Endodermal cell (in vitro differentiated cells): ENCODE results near the gene NPC2. TPM values are rescaled to one million over a fixed set of nuclear protein-coding genes. Genes with fewer than 3 reads are reported as not detected.

Source experiments
- DNase-seq: peaks from one replicate; pipeline ENCODE4 v3.0.0-alpha.2; 2017
- H3K27ac ChIP-seq: 2 replicates; pipeline ENCODE4 v1.5.1; 2013; ENCODE audit warnings: mild to moderate bottlenecking, low read depth, low read length, moderate library complexity
- H3K27me3 ChIP-seq: 2 replicates; pipeline ENCODE4 v1.6.1; 2013; ENCODE audit warnings: mild to moderate bottlenecking, low read length, moderate library complexity; ENCODE audit not compliant: insufficient read depth, control insufficient read depth, poor library complexity, severe bottlenecking
- H3K36me3 ChIP-seq: 2 replicates; pipeline ENCODE4 v1.7.0; 2013; ENCODE audit warnings: mild to moderate bottlenecking, low read length, moderate library complexity; ENCODE audit not compliant: control insufficient read depth, insufficient read depth
- H3K4me1 ChIP-seq: one replicate; pipeline ENCODE4 v1.7.0; 2013; ENCODE audit warnings: low read length; ENCODE audit not compliant: control insufficient read depth, insufficient read depth
- H3K4me3 ChIP-seq: 2 replicates; pipeline ENCODE4 v1.5.1; 2013; ENCODE audit warnings: mild to moderate bottlenecking, low read length, moderate library complexity
- H3K9ac ChIP-seq: 2 replicates; pipeline ENCODE4 v1.6.1; 2013; ENCODE audit warnings: mild to moderate bottlenecking, low read length, moderate library complexity; ENCODE audit not compliant: poor library complexity, severe bottlenecking; ENCODE audit errors: extremely low read depth
- H3K9me3 ChIP-seq: 2 replicates; pipeline ENCODE4 v1.6.1; 2013; ENCODE audit warnings: mild to moderate bottlenecking, low read length, moderate library complexity; ENCODE audit not compliant: control insufficient read depth
- H3K27ac Mint-ChIP-seq: 2 replicates; pipeline ENCODE4 v1.8.0; 2020; ENCODE audit warnings: mixed read lengths
- H3K27me3 Mint-ChIP-seq: 2 replicates; pipeline ENCODE4 v1.8.0; 2021; ENCODE audit warnings: mild to moderate bottlenecking, mixed read lengths; ENCODE audit not compliant: insufficient read depth
- H3K36me3 Mint-ChIP-seq: 2 replicates; pipeline ENCODE4 v1.8.0; 2020; ENCODE audit warnings: low read depth, mixed read lengths
- H3K4me1 Mint-ChIP-seq: 2 replicates; pipeline ENCODE4 v1.8.0; 2020; ENCODE audit warnings: mixed read lengths
- H3K4me3 Mint-ChIP-seq: 2 replicates; pipeline ENCODE4 v1.8.0; 2020; ENCODE audit warnings: mild to moderate bottlenecking, moderate library complexity, mixed read lengths
- H3K9me3 Mint-ChIP-seq: 2 replicates; pipeline ENCODE4 v1.8.0; 2020; ENCODE audit warnings: mild to moderate bottlenecking, mixed read lengths
- CTCF ChIP-seq: fragments of 200-600 bp; sonication (generic); conservative IDR thresholded peaks from 2 replicates; pipeline ENCODE4 v1.5.0; 2021; ENCODE audit warnings: antibody characterized with exemption, mild to moderate bottlenecking
- WGBS, 2 experiments: methylation state at CpG; one replicate each; pipeline versions ENCODE4 v1.1.5 to v1.1.7; 2013; ENCODE audit warnings: missing lambda C conversion rate in 2 of 2, mixed read lengths in 1 of 2; ENCODE audit not compliant: insufficient coverage in 1 of 2, insufficient read length in 1 of 2; 5-methylcytosine and 5-hydroxymethylcytosine counted together
- total RNA-seq, 2 donors: library from RNA; stranded (reverse); fragmentation: NEBNext Ultra II Directional in 1 of 2; extraction: Animal tissue kit (Norgen Biotek cat#: 25700) in 1 of 2; gene quantifications; 2 replicates in 1 of 2; 3 replicates in 1 of 2; pipeline ENCODE4 v1.2.1, GENCODE V29; 2021

Gene NPC2
- total RNA-seq, 2 donors from 2014 or later = 279 to 462 TPM

- no peak overlapping the region for H3K4me3 Mint-ChIP-seq
- H3K27ac Mint-ChIP-seq = no peak overlapping the region
- WGBS, 2 experiments = 93 to 100% methylated on average over 6 to 14 of the region's 14 CpGs
- no peaks in the 10 kb centered on the region for H3K27me3 Mint-ChIP-seq
- Histone ChIP-seq H3K27me3 (no peaks in the 10 kb centered on the region), H3K4me3 (no peak overlapping the region), H3K27ac (no peak overlapping the region), H3K36me3 (no peaks in the 10 kb centered on the region), H3K4me1 (peaks cover 6% of the 10 kb centered on the region), H3K9ac (no peak overlapping the region), H3K9me3 (no peaks in the 10 kb centered on the region)
- peaks cover 22% of the 10 kb centered on the region for H3K4me1 Mint-ChIP-seq
- H3K36me3 Mint-ChIP-seq = no peaks in the 10 kb centered on the region
- H3K9me3 Mint-ChIP-seq = no peaks in the 10 kb centered on the region
- TF ChIP-seq CTCF = no peak
- DNase-seq = no peak
Measured at GRCh38 chr14:74528406-74528805, 35.3 kb upstream of the NPC2 start.

GRCh38 chr14:74527736-74528280, 34.7 kb upstream of the NPC2 start:
- Mint-ChIP-seq H3K4me1 (peaks cover 22% of the 10 kb centered on the region), H3K27me3 (no peaks in the 10 kb centered on the region), H3K4me3 (no peak overlapping the region), H3K9me3 (no peaks in the 10 kb centered on the region), H3K27ac (no peak overlapping the region), H3K36me3 (no peaks in the 10 kb centered on the region)
- no peaks in the 10 kb centered on the region for H3K36me3 ChIP-seq
- H3K27ac ChIP-seq = no peak overlapping the region
- H3K4me3 ChIP-seq = no peak overlapping the region
- no peak for TF ChIP-seq CTCF
- no peaks in the 10 kb centered on the region for H3K27me3 ChIP-seq
- WGBS, 2 experiments = 94 to 100% methylated on average over 2 to 10 of the region's 10 CpGs
- no peak overlapping the region for H3K9ac ChIP-seq
- peaks cover 6% of the 10 kb centered on the region for H3K4me1 ChIP-seq
- H3K9me3 ChIP-seq = no peaks in the 10 kb centered on the region
- DNase-seq = no peak

GRCh38 chr14:74526854-74527585, 33.9 kb upstream of the NPC2 start:
- 86 to 87% methylated on average over 6 to 10 of the region's 10 CpGs for WGBS, 2 experiments
- Histone ChIP-seq H3K4me3 (no peak overlapping the region), H3K4me1 (peaks cover 6% of the 10 kb centered on the region), H3K36me3 (no peaks in the 10 kb centered on the region), H3K9ac (no peak overlapping the region), H3K27ac (no peak overlapping the region), H3K9me3 (no peaks in the 10 kb centered on the region), H3K27me3 (no peaks in the 10 kb centered on the region)
- no peaks in the 10 kb centered on the region for H3K27me3 Mint-ChIP-seq
- no peak overlapping the region for H3K4me3 Mint-ChIP-seq
- no peaks in the 10 kb centered on the region for H3K36me3 Mint-ChIP-seq
- H3K9me3 Mint-ChIP-seq = no peaks in the 10 kb centered on the region
- peak; percentile 64 for TF ChIP-seq CTCF
- H3K27ac Mint-ChIP-seq = no peak overlapping the region
- H3K4me1 Mint-ChIP-seq = peaks cover 22% of the 10 kb centered on the region
- peak; percentile 75 for DNase-seq
